ENCODE measurements around the gene LRRTM4. TPM values are rescaled to one million over a fixed set of nuclear protein-coding genes. Genes with fewer than 3 reads are reported as not detected.

The LRRTM4 gene
- total and polyA plus RNA-seq, 8 donors = 0.38 to 3.3 (median 2.0) TPM

- DNase-seq (no peak), ATAC-seq (peak; percentile 57)
- Histone ChIP-seq H3K4me1 (no peaks in the 10 kb centered on the region), H3K9me3 (no peaks in the 10 kb centered on the region), H3K36me3 (no peaks in the 10 kb centered on the region), H3K27ac (no peak overlapping the region), H3K27me3 (no peaks in the 10 kb centered on the region), H3K4me3 (no peak overlapping the region)
- TF ChIP-seq CTCF (IDR thresholded peaks at IDR 0.05) = no peak
- intact Hi-C loops (cut with DNase I) = no loop called here
Observed at GRCh38 chr2:77325395-77325794, 196.8 kb downstream of the LRRTM4 start.

DNA sequence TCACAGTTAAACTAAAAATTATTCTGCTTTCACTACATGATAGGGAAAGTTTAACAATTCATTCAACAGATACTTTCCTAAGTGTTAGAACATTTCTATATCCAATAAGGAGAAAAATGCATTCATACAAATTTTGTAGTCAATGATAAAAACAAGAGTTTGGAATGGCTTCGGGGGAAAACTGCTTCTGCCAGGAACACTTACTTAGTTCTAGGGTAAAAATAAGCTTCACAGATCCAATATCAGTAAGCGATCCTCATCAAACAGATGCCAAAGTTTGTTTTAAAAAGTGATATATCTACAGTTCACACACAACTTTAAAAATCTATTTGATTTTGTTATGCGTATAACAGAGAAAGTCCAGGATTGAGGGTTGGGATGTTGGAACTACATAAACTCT lies 199.7 kb downstream of the LRRTM4 start:
- intact Hi-C loops (cut with DNase I) = no loop called here
- Histone ChIP-seq H3K9me3 (no peaks in the 10 kb centered on the region), H3K4me3 (no peak overlapping the region), H3K36me3 (no peaks in the 10 kb centered on the region), H3K27ac (no peak overlapping the region), H3K27me3 (no peaks in the 10 kb centered on the region), H3K4me1 (no peaks in the 10 kb centered on the region)
- TF ChIP-seq CTCF (IDR thresholded peaks at IDR 0.05) = no peak
- ATAC-seq (no peak), DNase-seq (peak in 1 of 4 donors; percentile 21)

DNA sequence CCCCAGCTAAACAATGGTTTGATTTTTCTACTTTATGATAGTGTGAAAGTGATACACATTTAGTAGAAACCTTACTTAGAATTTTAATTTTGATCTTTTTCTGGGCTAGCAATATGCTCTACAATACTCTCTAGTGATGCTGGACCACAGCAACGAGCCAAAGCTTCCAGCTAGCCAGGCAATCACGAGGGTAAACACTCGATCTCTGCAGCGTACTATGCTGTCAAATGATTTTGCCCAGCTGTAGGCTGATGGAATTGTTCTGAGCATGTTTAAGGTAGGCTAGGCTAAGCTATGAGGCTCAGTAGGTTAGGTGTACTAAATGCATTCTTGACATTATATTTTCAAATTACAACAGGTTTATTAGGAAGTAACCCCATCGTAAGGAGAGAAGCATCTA lies 207.5 kb downstream of the LRRTM4 start:
- no peak for TF ChIP-seq CTCF (IDR thresholded peaks at IDR 0.05)
- Histone ChIP-seq H3K9me3 (no peaks in the 10 kb centered on the region), H3K27me3 (no peaks in the 10 kb centered on the region), H3K4me1 (no peaks in the 10 kb centered on the region), H3K27ac (no peak overlapping the region), H3K36me3 (no peaks in the 10 kb centered on the region), H3K4me3 (no peak overlapping the region)
- intact Hi-C loops (cut with DNase I) = no loop called here
- ATAC-seq = no peak
- peak in 2 of 4 donors; percentile 36 to 39 for DNase-seq

DNA sequence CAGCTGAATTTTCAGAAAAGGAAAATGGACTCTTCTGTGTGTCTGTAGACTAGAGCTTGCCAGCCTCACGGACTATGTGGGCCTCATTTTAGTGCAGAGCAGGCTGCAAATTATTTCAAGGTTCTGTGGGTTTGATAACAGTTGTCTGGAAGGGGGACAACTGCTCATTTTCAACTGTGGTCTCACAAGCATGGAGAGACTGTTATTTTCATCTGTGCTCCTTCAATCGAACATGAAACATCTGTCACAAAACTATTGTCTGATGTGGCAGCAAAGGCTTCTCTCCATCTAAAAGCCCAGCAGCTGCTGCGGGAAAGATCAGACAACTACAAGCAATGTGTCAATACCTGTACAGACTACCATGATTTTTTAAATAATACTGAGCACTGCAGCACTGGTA lies 211.8 kb downstream of the LRRTM4 start:
- H3K27ac ChIP-seq = no peak overlapping the region
- TF ChIP-seq CTCF (IDR thresholded peaks at IDR 0.05) = no peak
- no peaks in the 10 kb centered on the region for H3K4me1 ChIP-seq
- H3K9me3 ChIP-seq = no peaks in the 10 kb centered on the region
- intact Hi-C loops (cut with DNase I) = no loop called here
- H3K27me3 ChIP-seq = no peaks in the 10 kb centered on the region
- H3K4me3 ChIP-seq = no peak overlapping the region
- ATAC-seq (no peak), DNase-seq (no peak)
- no peaks in the 10 kb centered on the region for H3K36me3 ChIP-seq

GRCh38 chr2:77309725-77310124 lies 212.5 kb downstream of the LRRTM4 start:
- no peaks in the 10 kb centered on the region for H3K4me1 ChIP-seq
- no peaks in the 10 kb centered on the region for H3K27me3 ChIP-seq
- H3K9me3 ChIP-seq = no peaks in the 10 kb centered on the region
- no peak for TF ChIP-seq CTCF (IDR thresholded peaks at IDR 0.05)
- intact Hi-C loops (cut with DNase I) = no loop called here
- no peak overlapping the region for H3K27ac ChIP-seq
- ATAC-seq (no peak), DNase-seq (no peak)
- no peaks in the 10 kb centered on the region for H3K36me3 ChIP-seq
- H3K4me3 ChIP-seq = no peak overlapping the region

Data from left lung (tissue), 10 donors.